ENCODE measurements around the gene ANKRD23.
A peak's percentile ranks its signal among the peaks of the same experiment; 100 is the strongest.

The ANKRD23 gene

DNA sequence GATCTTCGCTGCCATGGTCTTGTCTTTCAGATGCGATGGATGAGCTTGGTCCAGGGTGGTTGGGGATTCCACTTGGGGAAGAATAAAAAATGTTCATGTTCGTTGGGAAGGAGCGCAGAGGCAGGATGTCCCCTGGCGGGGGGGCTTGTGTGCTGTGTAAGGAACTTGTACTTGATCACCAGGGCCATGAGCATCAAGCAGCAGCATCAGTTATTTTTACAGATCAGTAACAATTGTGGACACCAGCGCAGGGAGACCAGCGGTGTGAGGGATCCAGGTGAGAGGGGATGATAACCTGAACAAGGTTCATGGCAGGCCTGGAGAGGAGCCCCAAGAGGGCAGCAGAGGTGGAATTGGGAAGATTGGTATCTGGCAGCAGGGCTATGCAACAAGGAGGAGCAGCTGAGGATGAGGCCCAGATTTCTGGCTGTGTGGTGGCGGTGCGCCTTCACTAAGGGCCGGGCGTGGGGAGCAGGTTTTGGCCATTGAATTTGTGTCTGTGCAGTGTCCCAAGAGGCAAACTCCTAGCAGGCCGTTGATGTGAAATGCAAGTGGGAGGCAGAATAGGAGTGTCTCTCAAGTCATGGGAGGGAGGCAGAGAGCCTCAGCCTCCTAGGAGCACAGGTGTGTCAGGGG is 23.8 kb downstream of the ANKRD23 start:
- ATAC-seq (ENCODE audit: low read depth): no peak
- Histone ChIP-seq H3K4me1 (ENCODE audit: insufficient read depth, poor library complexity, severe bottlenecking) (peaks cover 3% of the 10 kb centered on the region), H3K4me3 (ENCODE audit: severe bottlenecking) (no peak overlapping the region), H3K9me3 (ENCODE audit: severe bottlenecking) (no peaks in the 10 kb centered on the region), H3K27ac (ENCODE audit: poor library complexity, severe bottlenecking) (no peak overlapping the region), H3K27me3 (ENCODE audit: insufficient read depth, poor library complexity, severe bottlenecking) (no peaks in the 10 kb centered on the region), H3K36me3 (ENCODE audit: low read depth) (peaks cover 4% of the 10 kb centered on the region; the same call in 1 of the 2 replicates)
- TF ChIP-seq, protein P1, sequence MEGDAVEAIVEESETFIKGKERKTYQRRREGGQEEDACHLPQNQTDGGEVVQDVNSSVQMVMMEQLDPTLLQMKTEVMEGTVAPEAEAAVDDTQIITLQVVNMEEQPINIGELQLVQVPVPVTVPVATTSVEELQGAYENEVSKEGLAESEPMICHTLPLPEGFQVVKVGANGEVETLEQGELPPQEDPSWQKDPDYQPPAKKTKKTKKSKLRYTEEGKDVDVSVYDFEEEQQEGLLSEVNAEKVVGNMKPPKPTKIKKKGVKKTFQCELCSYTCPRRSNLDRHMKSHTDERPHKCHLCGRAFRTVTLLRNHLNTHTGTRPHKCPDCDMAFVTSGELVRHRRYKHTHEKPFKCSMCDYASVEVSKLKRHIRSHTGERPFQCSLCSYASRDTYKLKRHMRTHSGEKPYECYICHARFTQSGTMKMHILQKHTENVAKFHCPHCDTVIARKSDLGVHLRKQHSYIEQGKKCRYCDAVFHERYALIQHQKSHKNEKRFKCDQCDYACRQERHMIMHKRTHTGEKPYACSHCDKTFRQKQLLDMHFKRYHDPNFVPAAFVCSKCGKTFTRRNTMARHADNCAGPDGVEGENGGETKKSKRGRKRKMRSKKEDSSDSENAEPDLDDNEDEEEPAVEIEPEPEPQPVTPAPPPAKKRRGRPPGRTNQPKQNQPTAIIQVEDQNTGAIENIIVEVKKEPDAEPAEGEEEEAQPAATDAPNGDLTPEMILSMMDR (IDR thresholded peaks at IDR 0.05; ENCODE audit: poor library complexity, severe bottlenecking): peak; percentile 12
- DNase-seq (ENCODE audit: low spot score): no peak

DNA sequence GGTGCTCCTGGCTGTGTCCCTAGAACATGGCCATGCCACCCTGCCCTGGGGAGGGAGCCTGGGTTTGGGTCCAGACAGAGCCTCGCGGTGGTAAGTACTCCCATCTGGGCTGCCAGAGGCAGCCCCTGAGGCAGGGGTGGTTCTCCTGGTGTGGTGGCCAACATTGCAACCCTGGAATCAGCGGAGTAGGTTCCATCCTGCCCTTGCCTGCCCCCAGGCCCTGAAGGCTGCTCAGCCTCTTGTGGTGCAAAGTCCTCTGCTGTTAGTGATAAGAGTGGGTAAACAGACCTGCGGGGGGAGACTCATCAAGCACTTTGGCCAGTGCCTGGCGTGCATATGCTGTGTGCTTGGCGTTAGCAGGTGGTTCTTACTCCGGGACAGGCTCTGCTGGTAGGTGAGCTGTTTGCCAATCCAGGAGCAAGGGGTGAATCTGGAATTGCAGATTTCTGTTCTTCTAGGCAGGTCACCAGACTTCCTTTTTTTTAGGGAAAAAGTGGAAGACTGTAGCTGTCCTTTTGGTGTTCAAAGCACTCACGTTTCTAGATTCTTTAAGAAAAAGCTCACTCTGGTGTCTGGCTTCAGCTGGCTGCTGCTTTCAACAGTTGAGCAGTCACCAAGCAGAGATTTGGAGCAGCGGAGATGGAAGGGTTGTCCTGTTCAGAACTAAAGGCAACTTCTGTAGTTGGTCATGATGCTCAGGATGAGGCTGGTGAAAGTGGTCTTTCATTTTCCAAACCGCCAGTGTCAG is 24.5 kb downstream of the ANKRD23 start:
- no peaks in the 10 kb centered on the region; the same call in 1 of the 2 replicates for H3K36me3 ChIP-seq (ENCODE audit: low read depth)
- no peak overlapping the region for H3K27ac ChIP-seq (ENCODE audit: poor library complexity, severe bottlenecking)
- no peaks in the 10 kb centered on the region for H3K9me3 ChIP-seq (ENCODE audit: severe bottlenecking)
- no peak for ATAC-seq (ENCODE audit: low read depth)
- peaks cover 3% of the 10 kb centered on the region for H3K4me1 ChIP-seq (ENCODE audit: insufficient read depth, poor library complexity, severe bottlenecking)
- TF ChIP-seq, protein P1 (IDR thresholded peaks at IDR 0.05; ENCODE audit: poor library complexity, severe bottlenecking): no peak
- no peak for DNase-seq (ENCODE audit: low spot score)
- no peaks in the 10 kb centered on the region for H3K27me3 ChIP-seq (ENCODE audit: insufficient read depth, poor library complexity, severe bottlenecking)
- H3K4me3 ChIP-seq (ENCODE audit: severe bottlenecking): no peak overlapping the region

DNA sequence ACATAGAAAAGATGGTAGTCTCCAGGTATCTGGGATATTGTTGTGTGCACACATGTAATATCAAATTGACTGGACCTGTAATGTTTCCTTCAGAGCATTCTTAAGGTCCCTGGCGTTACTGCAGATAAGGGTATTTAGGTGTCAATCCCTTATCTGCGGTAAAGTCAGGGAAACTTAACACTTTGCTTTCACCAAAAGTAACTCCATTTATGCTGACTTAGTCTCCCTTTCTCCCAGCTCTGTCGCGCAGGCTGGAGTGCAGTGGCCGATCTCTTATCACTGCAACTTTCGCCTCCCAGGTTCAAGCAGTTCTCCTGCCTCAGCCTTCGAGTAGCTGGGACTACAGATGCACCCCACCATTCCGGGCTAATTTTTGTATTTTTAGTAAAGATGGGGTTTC is 25.9 kb downstream of the ANKRD23 start:
- DNase-seq (ENCODE audit: low spot score): no peak
- no peak overlapping the region for H3K27ac ChIP-seq (ENCODE audit: poor library complexity, severe bottlenecking)
- H3K9me3 ChIP-seq (ENCODE audit: severe bottlenecking): no peaks in the 10 kb centered on the region
- no peaks in the 10 kb centered on the region; the same call in 1 of the 2 replicates for H3K36me3 ChIP-seq (ENCODE audit: low read depth)
- ATAC-seq (ENCODE audit: low read depth): no peak
- TF ChIP-seq, protein P1 (IDR thresholded peaks at IDR 0.05; ENCODE audit: poor library complexity, severe bottlenecking): no peak
- no peak overlapping the region for H3K4me3 ChIP-seq (ENCODE audit: severe bottlenecking)
- no peaks in the 10 kb centered on the region for H3K4me1 ChIP-seq (ENCODE audit: insufficient read depth, poor library complexity, severe bottlenecking)
- no peaks in the 10 kb centered on the region for H3K27me3 ChIP-seq (ENCODE audit: insufficient read depth, poor library complexity, severe bottlenecking)

GRCh38 chr2:96816836-96817702 is 26.8 kb downstream of the ANKRD23 start:
- H3K4me1 ChIP-seq (ENCODE audit: insufficient read depth, poor library complexity, severe bottlenecking): no peaks in the 10 kb centered on the region
- no peaks in the 10 kb centered on the region for H3K27me3 ChIP-seq (ENCODE audit: insufficient read depth, poor library complexity, severe bottlenecking)
- TF ChIP-seq, protein P1 (IDR thresholded peaks at IDR 0.05; ENCODE audit: poor library complexity, severe bottlenecking): no peak
- H3K9me3 ChIP-seq (ENCODE audit: severe bottlenecking): no peaks in the 10 kb centered on the region
- ATAC-seq (ENCODE audit: low read depth) (no peak), DNase-seq (ENCODE audit: low spot score) (no peak)
- H3K36me3 ChIP-seq (ENCODE audit: low read depth): no peaks in the 10 kb centered on the region; the same call in 1 of the 2 replicates
- peak overlapping the region; percentile 42 for H3K27ac ChIP-seq (ENCODE audit: poor library complexity, severe bottlenecking)
- H3K4me3 ChIP-seq (ENCODE audit: severe bottlenecking): peak overlapping the region; percentile 69

Measured in RWPE2 (cell line).